ENCODE measurements around the gene ENG.
A peak's percentile ranks its signal among the peaks of the same experiment; 100 is the strongest.
"Not testable (repeated sequence)": the region's sequence is repeated elsewhere in the genome, so short reads cannot be mapped to it uniquely, and the experiment has no call there.

ENG gene

GRCh38 chr9:127878001-127878651, 23.7 kb upstream of the ENG start:
- no peak for DNase-seq

GRCh38 chr9:127877566-127877998, 23.1 kb upstream of the ENG start, which contains the start of gene AK1:
TSS of gene AK1 (minus strand) at chr9:127877675. CDS start at chr9:127874617, 3,058 bp downstream.
- no peak for DNase-seq

GRCh38 chr9:127876764-127877562, 22.5 kb upstream of the ENG start:
- no peak for DNase-seq

GRCh38 chr9:127876026-127876763, 21.7 kb upstream of the ENG start:
- no peak for DNase-seq

- no peak for DNase-seq
Observed at GRCh38 chr9:127875306-127875966, 21.0 kb upstream of the ENG start.

- no peak for DNase-seq
Observed at GRCh38 chr9:127874301-127875221, 20.1 kb upstream of the ENG start.

GRCh38 chr9:127873886-127874285, 19.4 kb upstream of the ENG start:
- no peak for DNase-seq

GRCh38 chr9:127873223-127873691, 18.8 kb upstream of the ENG start:
- DNase-seq: no peak

GRCh38 chr9:127872369-127873222, 18.1 kb upstream of the ENG start:
- DNase-seq: no peak

GRCh38 chr9:127871531-127871930, 17.1 kb upstream of the ENG start:
- no peak for DNase-seq

GRCh38 chr9:127870887-127871286, 16.4 kb upstream of the ENG start:
- DNase-seq: no peak

GRCh38 chr9:127870153-127870491, 15.7 kb upstream of the ENG start:
- not testable (repeated sequence) for DNase-seq

GRCh38 chr9:127869310-127870152, 15.1 kb upstream of the ENG start:
- peak; percentile 74 for DNase-seq

GRCh38 chr9:127868278-127868902, 13.9 kb upstream of the ENG start:
- no peak for DNase-seq

GRCh38 chr9:127867356-127868277, 13.2 kb upstream of the ENG start:
- no peak for DNase-seq

GRCh38 chr9:127866535-127866934, 12.1 kb upstream of the ENG start:
- no peak for DNase-seq

GRCh38 chr9:127865645-127866464, 11.4 kb upstream of the ENG start:
- peak; percentile 32 for DNase-seq
